PC-3 (cell line): ENCODE measurements around the gene PLXNB1. TPM values are rescaled to one million over a fixed set of nuclear protein-coding genes. Genes with fewer than 3 reads are reported as not detected.

Experiments
- ATAC-seq: fragments of 200-7000 bp; cut with Tn5 transposase; 2 replicates; pipeline ENCODE4 v1.9.1; 2020; ENCODE audit warnings: mild to moderate bottlenecking, moderate library complexity
- BruUV-seq: library from RNA; stranded (reverse); fragments of 400-500 nt; replicated peaks from 2 replicates; lab custom pipeline; 2021; lab: Mats Ljungman, UMichigan
- CTCF ChIA-PET: fragments of 300-600 bp; sonication (Branson Sonifier 250); formaldehyde crosslinking; loops from one replicate; lab custom pipeline; 2022; ENCODE audit warnings: antibody characterized with exemption; lab: Charles Lee
- POLR2A ChIA-PET: fragments of 300-600 bp; sonication (Branson Sonifier 250); formaldehyde crosslinking; loops from one replicate; lab custom pipeline; 2022; ENCODE audit warnings: antibody characterized with exemption; ENCODE audit not compliant: unreplicated experiment; lab: Charles Lee
- DNase-seq: peaks from one replicate; pipeline ENCODE4 v3.0.0-alpha.2; 2015
- H2AFZ ChIP-seq: fragments of 300-600 bp; sonication (generic); 2 replicates; pipeline ENCODE4 v1.6.0; 2016; ENCODE audit warnings: antibody characterized with exemption, low read length
- H3F3A ChIP-seq: fragments of 300-600 bp; sonication (generic); one replicate; pipeline ENCODE4 v1.6.0; 2017; ENCODE audit warnings: antibody characterized with exemption, low read length, control low read depth, mild to moderate bottlenecking; ENCODE audit not compliant: unreplicated experiment
- H3K27ac ChIP-seq: fragments of 300-600 bp; sonication (generic); 2 replicates; pipeline ENCODE4 v1.5.1; 2016; ENCODE audit warnings: mild to moderate bottlenecking, low read length
- H3K27me3 ChIP-seq: fragments of 300-600 bp; sonication (generic); 2 replicates; pipeline ENCODE4 v1.6.1; 2016; ENCODE audit warnings: low read length, mixed read lengths
- H3K36me3 ChIP-seq: fragments of 300-600 bp; sonication (generic); 2 replicates; pipeline ENCODE4 v1.6.1; 2016; ENCODE audit warnings: low read depth, mixed run types, low read length, mixed read lengths
- H3K4me1 ChIP-seq: fragments of 300-600 bp; sonication (generic); 2 replicates; pipeline ENCODE4 v1.5.1; 2016; ENCODE audit warnings: low read length; ENCODE audit not compliant: insufficient read depth
- H3K4me2 ChIP-seq: fragments of 300-600 bp; sonication (generic); 2 replicates; pipeline ENCODE4 v1.6.0; 2016; ENCODE audit warnings: low read length
- H3K4me3 ChIP-seq: fragments of 300-600 bp; sonication (generic); 2 replicates; pipeline ENCODE4 v1.5.1; 2016; ENCODE audit warnings: mild to moderate bottlenecking, low read length, mixed read lengths
- H3K79me2 ChIP-seq: fragments of 300-600 bp; sonication (generic); 2 replicates; pipeline ENCODE4 v1.6.1; 2017; ENCODE audit warnings: low read length, mixed read lengths
- H3K9ac ChIP-seq: fragments of 300-600 bp; sonication (generic); 2 replicates; pipeline ENCODE4 v1.6.0; 2016; ENCODE audit warnings: mild to moderate bottlenecking, low read length
- H3K9me2 ChIP-seq: fragments of 300-600 bp; sonication (generic); replicated peaks from 2 replicates; pipeline ENCODE4 v1.6.1; 2016; ENCODE audit warnings: mixed run types, low read length, mixed read lengths
- H3K9me3 ChIP-seq: fragments of 300-600 bp; sonication (generic); 2 replicates; pipeline ENCODE4 v1.6.1; 2016; ENCODE audit warnings: low read length, mixed read lengths
- H4K20me1 ChIP-seq: fragments of 300-600 bp; sonication (generic); 2 replicates; pipeline ENCODE4 v1.6.1; 2016; ENCODE audit warnings: low read length, mixed read lengths
- CTCF ChIP-seq: fragments of 300-600 bp; sonication (generic); conservative IDR thresholded peaks from 2 replicates; pipeline ENCODE4 v1.5.1; 2017; ENCODE audit warnings: antibody characterized with exemption, low read depth, mild to moderate bottlenecking, low read length
- EZH2 ChIP-seq: fragments of 300-600 bp; sonication (generic); IDR thresholded peaks from one replicate; pipeline ENCODE4 v1.6.1; 2017; ENCODE audit warnings: antibody characterized with exemption, mild to moderate bottlenecking, low read length; ENCODE audit not compliant: unreplicated experiment
- EZH2phosphoT487 ChIP-seq: fragments of 300-600 bp; sonication (generic); IDR thresholded peaks from 2 replicates; pipeline ENCODE4 v1.6.1; 2018; ENCODE audit warnings: mild to moderate bottlenecking, antibody characterized with exemption, low read length, borderline replicate concordance
- intact Hi-C: fragments of 100-400 bp; cut with micrococcal nuclease; formaldehyde crosslinking; loops from 2 replicates; pipeline ENCODE4 v1.9.0; 2023
- total RNA-seq: library from RNA; depleted of rRNA; stranded (reverse); fragments of >200 nt; gene quantifications from 2 replicates; pipeline ENCODE4 v1.2.3, GENCODE V29; 2014

Gene PLXNB1
- total RNA-seq, 1 experiment from 2014 or later: 35.4 TPM

- Histone ChIP-seq H3K27me3 (no peaks in the 10 kb centered on the region), H3K36me3 (no peaks in the 10 kb centered on the region), H3K9ac (no peak overlapping the region), H2AFZ (no peak overlapping the region), H4K20me1 (no peaks in the 10 kb centered on the region), H3K27ac (no peak overlapping the region), H3K4me1 (no peaks in the 10 kb centered on the region), H3K79me2 (no peaks in the 10 kb centered on the region), H3F3A (no peaks in the 10 kb centered on the region), H3K4me2 (no peak overlapping the region), H3K9me3 (no peaks in the 10 kb centered on the region), H3K9me2 (no peaks in the 10 kb centered on the region), H3K4me3 (no peak overlapping the region)
- ChIA-PET POLR2A (no interaction called here), CTCF (no interaction called here)
- ATAC-seq (no peak), DNase-seq (no peak)
- intact Hi-C loops: no loop called here
- no peak for TF ChIP-seq EZH2
- TF ChIP-seq EZH2phosphoT487: no peak
- no peak for TF ChIP-seq CTCF
- BruUV-seq: no TSS peak
Observed at GRCh38 chr3:48418651-48419050, 11.2 kb downstream of the PLXNB1 start.

- Histone ChIP-seq H3K27me3 (no peaks in the 10 kb centered on the region), H3K4me3 (no peak overlapping the region), H3F3A (no peaks in the 10 kb centered on the region), H3K9me3 (no peaks in the 10 kb centered on the region), H3K4me2 (no peak overlapping the region), H3K36me3 (no peaks in the 10 kb centered on the region), H2AFZ (no peak overlapping the region), H4K20me1 (no peaks in the 10 kb centered on the region), H3K4me1 (no peaks in the 10 kb centered on the region), H3K27ac (no peak overlapping the region), H3K9me2 (no peaks in the 10 kb centered on the region), H3K79me2 (no peaks in the 10 kb centered on the region), H3K9ac (no peak overlapping the region)
- CTCF ChIA-PET: no interaction called here
- intact Hi-C loops: no loop called here
- BruUV-seq: no TSS peak
- DNase-seq: no peak
- ATAC-seq: no peak
- POLR2A ChIA-PET: no interaction called here
- TF ChIP-seq CTCF (no peak), EZH2 (no peak), EZH2phosphoT487 (no peak)
Observed at GRCh38 chr3:48418140-48418539, 11.7 kb downstream of the PLXNB1 start.

- H3K27ac ChIP-seq: no peak overlapping the region
- H3K4me3 ChIP-seq: no peak overlapping the region
- ChIA-PET CTCF (no interaction called here), POLR2A (no interaction called here)
- intact Hi-C loops: no loop called here
- no peaks in the 10 kb centered on the region for H3K9me2 ChIP-seq
- ATAC-seq (no peak), DNase-seq (no peak)
- H3K36me3 ChIP-seq: no peaks in the 10 kb centered on the region
- TF ChIP-seq EZH2phosphoT487 (no peak), EZH2 (no peak), CTCF (no peak)
- H3F3A ChIP-seq: no peaks in the 10 kb centered on the region
- H4K20me1 ChIP-seq: no peaks in the 10 kb centered on the region
- H3K79me2 ChIP-seq: no peaks in the 10 kb centered on the region
- no peak overlapping the region for H3K4me2 ChIP-seq
- H3K9ac ChIP-seq: no peak overlapping the region
- no peaks in the 10 kb centered on the region for H3K4me1 ChIP-seq
- no peaks in the 10 kb centered on the region for H3K27me3 ChIP-seq
- no peak overlapping the region for H2AFZ ChIP-seq
- H3K9me3 ChIP-seq: no peaks in the 10 kb centered on the region
- no TSS peak for BruUV-seq
Observed at GRCh38 chr3:48417529-48418108, 12.3 kb downstream of the PLXNB1 start.
